Central memory CD4-positive, alpha-beta T cell (primary cell): ENCODE results near the gene C1orf35.

Experiments used
- DNase-seq: peaks from one replicate; pipeline ENCODE4 v3.0.0; 2022

The C1orf35 gene

DNA sequence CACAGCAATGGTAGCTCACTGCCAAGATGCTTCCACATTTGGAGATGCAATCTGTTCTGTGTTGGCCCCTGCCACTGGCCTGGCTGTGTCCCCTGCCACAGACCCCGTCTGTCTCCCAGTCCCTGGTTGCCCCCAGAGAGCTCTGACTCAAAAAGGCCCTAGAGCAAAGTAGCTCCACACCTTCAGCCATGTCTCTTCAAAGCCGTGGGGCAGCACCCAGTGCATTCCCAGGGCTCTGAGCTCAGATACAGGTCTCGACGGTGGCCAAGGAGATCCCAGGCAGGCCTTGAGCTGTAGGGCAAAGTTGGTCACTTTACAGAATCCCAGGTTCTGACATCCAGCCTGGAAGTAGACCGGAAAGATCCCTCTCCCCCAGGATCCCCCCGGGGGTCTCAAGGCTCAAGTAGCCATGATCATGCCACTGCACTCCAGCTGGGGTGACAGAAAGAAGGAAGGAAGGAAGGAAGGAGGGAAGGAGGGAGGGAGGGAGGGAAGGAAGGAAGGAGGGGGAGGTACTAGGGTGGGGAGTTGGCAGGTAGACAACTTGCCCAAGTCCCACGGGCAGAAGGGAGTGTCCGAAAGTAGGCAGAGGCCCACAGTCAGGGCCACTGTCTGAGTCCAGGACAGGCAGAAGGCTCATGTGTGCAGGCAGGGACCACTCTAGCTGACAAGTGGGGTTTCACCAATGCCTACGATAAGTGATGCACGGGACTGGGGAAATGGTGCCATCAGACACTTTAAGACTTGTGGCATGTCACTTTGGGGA, 25.4 kb downstream of the C1orf35 start:
- no peak for DNase-seq

DNA sequence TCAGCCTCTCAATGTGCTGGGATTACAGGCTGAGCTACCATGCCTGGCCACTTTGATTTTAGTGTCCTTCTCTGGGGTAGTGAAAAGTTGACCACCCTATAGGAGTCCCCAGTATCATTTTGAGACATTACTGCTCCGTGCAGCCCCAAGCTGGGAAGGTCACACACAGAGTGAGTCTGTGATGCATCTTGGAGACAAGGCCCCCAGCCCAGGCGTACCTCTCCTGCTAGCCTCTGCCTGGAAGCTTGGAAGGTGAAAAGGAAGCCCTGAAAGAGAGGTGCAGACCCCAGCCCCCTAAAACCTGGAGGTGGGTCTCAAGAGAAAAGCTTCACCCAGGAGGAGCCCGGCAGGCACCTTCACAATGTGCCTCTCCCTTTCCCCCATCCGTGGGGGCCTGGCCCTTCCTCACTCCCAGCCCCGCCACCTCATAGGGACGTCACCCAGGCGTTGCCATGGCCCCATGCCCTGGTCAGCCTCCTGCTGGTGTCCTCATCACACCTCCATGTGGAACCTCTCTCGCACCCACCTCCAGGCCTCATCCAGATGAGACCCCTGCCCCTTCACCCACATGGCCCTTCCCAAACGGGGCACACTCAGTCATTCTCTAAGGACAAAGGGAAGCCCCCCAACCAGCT, 26.2 kb downstream of the C1orf35 start:
- DNase-seq, result no peak

DNA sequence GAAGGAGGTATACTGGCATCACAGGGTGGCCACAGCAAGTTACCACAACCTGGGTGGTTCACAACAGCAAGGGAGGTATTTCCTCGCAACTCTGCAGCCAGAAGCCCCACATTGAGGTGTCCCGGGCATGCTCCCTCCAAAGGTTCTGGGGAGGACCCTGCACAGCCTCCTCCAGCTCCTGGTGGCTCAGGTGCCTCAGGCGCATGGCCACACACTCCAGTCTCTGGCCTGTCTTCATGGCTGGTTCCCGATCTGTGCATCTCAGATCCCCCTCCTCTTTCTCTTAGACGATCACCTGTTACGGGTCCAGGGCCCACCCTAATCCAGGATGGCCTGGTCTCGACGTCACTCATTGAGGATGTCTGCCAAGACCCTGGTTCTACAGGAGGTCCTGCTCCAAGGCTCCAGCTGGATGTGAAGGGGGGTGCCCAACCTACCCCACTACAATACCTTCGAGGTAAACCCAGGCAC, 27.3 kb downstream of the C1orf35 start:
- no peak for DNase-seq

DNA sequence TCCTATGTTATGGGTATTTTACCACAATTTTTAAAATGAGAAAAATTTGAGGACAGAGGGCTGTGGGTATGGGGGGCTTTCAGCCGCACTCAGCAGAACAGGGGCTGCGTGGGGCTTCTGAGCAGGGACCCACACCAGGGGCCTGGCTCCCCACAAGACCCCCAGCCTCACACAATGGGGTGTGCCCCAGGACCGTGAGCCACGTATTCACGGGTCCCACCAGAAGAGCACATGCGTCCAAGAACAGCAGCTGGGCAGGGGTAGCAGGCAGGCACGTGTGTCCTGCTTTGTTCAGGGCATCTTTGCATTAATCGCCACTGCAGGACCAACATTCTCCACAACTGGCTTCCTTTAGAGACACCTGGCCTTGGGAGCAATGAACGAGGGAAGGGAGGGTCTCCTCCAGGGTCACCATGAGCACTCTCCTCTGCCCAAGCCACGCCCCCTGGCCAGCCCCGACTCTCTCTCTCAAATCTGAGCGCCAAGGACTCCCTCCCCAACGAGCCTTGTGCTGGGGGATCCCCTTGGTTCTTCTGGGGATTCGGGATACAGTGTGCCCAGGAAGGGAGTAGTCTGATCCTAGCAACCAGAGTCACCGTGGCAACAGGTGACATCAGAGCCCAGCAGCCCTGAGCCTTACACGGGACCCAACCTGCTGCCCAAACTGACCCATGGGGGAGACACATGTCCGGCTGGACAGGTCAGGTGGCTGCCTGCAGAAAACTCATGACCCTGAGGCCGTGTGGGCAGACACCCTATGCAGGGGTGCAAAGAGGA, 28.0 kb downstream of the C1orf35 start:
- DNase-seq, result no peak

DNA sequence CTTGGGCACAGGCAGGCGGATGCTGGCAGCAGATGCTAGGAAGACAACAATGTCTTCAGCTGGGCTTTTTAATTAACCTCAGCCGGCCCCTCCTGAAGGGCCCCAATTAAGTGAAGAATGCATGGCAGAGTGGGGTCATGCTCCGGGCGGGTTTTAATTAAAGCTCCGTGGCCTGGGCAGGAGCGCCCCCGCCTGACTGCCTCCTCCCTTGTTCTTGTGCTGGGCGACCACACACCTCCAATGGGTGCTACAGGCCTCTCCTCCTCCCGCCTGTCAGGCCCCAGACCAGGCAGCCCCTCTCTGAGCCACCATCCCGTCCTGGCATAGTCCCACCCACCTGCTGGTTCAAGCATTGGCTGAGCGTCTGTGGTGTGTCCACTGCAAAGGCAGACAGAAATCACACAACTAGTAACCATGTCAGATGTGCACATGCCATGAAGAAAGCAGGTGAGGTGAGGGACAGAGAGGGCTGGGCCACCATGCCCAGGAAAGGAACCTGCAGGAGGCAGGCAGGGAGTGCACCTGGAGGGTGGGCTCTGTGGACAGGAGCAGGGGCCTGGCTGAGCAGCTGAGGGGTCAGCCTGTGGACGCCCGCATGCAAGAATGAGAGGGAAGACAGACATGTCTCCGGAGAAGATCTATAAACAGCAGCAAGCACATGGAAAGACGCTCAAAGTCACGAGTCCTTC, 29.1 kb downstream of the C1orf35 start:
- DNase-seq, result no peak

DNA sequence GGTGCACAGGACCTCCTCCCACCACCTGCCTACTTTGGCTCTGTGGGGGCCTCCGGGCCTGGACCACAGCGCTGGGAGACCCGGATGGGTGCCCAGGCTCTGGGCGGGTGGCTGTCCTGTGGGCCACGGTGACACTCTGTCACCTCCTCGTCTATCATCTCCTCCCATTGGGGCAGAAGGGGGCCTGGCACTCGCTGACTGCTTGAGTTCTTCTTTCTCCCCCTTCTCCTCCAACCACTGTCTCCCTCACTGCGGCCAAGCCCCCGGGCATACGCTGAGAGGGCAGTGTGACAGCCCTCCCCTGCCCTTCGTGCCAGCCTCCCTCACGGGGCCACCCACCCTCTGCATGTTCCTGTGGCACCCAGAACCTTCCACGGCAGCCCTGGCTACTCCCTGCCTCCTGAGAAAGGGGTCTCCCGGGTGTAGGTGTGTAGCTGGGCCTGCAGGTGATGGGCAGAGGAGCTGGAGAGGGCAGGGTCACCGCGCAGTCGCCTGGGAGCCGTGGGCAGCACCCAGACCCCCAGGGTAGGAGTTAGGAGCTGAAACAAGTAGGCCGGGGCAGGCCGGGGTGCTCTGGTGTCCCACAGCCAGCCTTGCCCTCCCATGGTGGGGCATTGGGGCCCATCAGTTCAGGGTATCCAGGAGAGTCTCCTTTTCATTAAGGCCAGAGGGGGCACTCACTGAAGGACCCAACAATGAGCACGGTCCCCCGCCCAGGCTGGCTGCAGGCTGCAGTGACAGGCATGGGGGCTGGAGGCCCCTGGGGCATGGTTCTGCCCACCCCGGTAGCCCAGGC, 29.9 kb downstream of the C1orf35 start:
- DNase-seq, result no peak

DNA sequence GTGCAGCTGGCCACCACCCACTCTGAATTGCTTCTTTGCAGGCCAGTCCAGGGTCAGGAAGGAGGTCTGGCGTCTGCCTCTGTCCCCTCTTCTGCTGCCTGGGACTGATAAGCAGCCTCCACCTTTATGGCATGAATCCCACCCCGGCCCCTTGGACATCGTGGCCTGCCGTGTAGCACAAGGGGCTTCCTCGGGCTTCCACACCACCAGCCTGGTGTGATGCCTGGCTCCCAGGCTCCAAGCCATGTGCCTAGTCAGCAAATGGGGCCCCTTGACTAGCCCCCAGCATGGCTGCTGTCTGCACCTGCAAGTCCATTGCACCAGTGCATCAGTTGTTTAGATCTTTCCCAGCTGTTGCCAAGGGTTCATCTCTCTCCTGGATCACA, 30.5 kb downstream of the C1orf35 start:
- DNase-seq, result no peak

DNA sequence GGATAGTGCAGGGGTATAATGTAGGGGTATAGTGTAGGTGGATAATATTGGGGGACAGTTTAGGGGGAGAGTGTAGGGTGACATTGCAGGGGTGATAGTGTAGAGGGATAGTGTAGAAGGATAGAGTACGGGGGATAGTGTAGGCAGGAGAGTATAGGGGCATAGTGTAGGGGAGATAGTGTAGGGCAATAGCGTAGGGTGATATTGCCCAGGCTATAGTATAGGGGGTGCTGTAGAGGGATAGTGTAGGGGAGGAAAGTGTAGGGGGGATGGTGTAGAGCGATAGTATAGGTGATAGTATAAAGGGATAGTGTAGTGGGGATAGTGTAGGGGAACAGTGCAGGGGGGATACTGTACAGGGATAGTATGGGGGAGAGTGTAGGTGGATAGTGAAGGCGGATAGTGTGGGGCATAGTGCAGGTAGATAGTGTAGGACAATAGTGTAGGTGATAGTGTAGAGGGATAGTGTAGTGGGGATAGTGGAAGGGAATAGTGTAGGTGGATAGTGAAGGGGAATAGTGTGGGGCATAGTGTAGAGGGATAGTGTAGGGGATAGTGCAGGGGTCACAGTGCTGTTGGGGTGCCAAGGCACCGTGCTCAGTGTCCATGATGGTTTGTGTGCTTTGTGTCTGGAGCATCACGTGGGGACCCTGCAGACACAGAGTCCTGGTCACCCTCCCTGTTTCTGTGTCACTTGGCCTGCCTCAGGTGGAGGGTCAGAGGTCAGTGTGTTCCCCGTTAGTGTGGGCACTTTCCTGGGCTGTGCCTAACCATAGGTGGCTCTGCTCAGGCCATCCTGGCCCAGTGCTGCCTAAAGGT, 31.1 kb downstream of the C1orf35 start:
- DNase-seq, result no peak

DNA sequence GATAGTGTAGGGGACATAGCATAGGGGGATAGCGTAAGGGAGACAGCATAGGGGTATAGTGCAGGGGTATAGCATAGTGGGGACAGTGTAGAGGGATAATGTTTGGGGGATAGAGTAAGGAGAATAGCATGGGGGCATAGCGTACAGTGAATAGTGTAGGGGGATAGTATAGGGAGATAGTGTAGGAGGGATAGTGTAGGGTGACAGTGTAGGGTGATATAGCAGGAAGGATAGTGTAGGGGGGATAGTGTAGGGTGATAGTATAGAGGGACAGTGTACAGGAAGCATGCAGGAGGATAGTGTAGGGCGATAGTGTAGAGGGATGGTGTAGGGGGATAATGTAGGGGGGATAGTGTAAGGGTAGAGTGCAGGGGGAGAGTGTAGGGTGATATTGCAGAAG, 32.3 kb downstream of the C1orf35 start:
- DNase-seq, result no peak

DNA sequence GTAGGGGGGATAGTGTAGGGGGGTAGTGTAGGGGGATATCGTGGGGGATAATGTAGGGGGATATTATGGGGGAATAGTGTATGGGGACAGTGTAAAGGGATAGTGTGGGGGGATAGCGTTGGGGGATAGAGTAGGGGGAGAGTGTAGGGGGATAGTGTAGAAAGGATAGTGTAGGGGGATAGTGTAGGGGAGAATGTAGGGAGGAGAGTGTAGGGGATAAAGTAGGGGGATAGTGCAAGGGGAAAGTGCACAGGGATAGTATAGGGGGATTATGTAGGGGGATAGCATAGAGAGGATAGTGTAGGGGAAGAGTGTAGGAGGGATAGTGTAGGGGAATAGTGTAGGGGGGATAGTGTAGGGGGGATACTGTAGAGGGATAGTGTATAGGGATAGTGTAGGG, 33.0 kb downstream of the C1orf35 start:
- DNase-seq, result no peak

DNA sequence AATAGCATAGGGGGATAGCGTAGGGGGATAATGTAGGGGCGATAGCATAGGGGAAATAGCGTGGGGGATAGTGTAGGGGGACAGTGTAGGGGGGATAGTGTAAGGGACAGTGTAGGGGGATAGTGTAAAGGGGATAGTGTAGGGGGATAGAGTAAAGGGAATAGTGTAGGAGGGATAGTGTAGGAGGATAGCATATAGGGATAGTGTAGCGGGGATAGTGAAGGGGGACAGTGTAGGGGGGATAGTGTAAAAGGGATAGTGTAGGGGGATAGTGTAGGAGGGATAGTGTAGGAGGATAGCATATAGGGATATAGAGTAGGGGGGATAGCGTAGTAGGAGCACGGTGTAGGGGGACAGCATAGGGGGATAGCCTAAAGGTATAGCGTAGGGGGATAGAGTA, 34.8 kb downstream of the C1orf35 start:
- no peak for DNase-seq

DNA sequence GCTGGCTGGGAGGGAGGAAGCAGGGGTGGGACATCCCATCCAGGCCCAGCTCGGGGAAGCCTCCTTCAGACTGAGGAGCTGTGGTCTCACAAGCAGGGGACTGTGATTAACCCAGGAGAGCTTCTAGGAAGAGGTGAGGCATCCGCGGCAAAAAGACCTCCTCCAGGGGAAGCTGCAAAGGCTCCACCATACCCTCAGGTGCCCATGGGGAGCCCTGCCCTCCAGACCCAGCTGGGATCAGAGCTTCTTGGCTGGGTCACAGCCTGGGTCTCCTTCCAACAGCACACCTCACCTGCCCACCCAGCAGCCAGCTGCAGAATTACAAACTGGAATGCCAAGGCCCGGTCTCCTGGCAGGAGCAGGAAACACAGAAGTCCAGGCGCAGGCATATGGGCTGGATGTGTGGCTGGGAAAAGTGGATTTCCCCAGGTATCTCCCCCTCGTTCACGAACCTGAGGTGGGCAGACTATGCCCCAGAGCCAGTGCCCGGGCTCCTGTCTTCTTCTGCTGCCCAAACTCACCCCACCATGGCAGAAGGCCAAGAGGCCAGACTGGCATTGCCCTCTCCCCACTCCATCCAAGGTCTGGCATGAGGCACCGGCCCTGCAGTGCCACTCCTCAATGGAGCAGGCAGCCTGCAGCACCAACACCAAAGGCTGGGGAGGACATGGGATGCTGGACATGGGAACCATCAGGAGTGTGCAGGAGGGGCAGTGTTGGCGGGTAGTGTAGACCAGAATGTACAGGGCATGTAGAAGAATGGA, 36.1 kb downstream of the C1orf35 start:
- DNase-seq, result no peak

DNA sequence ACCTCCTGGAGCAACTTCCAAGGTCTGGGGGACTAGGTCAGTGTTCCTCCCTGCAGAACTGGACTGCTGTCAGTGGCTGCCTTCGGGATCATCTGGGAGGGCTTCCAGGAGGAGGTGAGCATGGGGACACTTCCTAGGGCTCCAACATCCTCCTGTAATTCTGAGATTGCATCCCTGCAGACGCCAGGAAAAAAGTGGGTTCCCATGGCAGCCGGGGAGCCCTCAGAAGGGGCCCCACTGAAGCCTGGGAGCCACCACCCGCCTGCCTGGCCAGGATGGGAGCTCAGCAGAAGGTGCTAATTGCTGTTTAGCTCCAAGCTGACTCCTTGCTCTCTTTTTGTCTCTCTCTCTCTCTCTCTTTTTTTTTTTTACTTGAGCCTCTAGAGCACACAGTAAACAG, 36.7 kb downstream of the C1orf35 start:
- DNase-seq, result no peak

DNA sequence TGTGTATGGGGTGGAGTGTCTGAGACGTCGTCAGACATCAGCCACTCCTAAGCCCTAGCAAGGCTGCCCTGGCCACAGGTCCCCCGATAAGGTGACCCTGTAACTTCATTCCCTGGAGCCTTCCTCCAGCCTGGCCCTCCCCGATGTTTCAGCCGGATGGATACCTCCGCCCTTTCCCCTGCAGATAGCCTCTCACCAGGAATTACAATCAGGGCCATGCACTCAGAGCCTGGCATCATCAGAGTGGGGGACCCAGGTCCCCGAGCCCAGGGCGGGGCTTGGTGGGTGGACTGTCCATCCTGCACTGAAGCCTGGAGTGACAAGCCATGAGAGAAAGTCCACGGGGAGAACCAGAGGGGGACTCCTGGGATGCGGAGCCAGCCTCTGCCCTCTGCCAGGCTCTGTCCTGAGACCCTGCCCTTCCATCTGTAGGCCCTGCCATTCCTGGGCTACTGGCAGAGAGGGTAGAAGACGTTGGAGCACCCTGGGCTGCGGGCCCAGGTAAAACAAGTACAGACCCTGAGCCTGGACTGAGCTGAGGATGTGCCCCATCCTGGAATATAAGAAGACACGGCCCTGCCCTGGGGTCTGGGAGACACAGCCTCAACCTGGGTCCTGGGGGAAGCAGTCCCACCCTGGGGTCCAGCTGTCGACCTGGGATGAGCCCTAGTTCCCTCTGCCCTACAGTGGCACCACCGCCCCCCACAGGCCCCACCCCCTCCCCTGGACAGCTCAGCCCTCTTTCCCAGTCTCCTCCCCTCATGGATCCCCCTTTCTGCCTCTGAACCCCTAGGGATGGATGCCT, 37.4 kb downstream of the C1orf35 start:
- no peak for DNase-seq

DNA sequence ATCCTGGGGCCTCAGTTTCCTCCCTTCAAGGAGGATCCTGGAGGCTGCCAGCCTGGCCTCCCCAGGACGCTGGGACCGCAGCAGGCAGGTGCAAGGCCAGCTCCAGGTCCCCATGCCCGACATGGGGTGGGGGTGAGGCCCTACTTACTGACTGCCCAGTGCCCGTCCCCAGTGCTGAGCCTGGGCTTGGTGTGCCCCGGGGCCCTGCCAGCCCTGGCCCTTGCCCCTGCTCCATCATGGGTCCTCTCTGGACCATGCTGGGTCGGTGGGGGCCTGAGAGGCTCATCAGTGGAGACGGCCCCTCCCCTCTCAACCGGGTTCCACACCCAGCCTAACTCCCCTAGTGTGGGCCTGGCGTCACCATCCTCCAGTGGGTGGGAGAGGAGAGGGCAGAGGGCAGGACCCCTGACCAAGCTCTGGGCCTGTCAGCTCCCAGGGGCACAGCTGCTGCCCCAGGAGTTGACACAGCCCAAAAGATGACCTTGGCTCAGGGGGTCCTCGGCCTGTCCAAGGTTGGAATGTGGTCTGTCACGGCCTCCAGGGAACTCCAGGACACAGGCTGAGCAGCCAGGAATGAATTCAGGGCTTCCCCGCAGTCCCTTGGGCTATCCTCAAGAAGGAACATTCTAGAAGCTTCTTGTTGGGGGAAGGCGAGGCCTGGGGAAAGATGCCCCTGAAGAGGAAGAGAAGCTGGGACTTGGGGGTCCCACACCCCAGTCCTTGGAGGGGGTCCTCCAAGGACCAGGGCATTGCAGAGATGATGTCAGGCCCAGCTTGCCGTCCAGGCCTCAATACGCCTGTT, 38.2 kb downstream of the C1orf35 start:
- no peak for DNase-seq

DNA sequence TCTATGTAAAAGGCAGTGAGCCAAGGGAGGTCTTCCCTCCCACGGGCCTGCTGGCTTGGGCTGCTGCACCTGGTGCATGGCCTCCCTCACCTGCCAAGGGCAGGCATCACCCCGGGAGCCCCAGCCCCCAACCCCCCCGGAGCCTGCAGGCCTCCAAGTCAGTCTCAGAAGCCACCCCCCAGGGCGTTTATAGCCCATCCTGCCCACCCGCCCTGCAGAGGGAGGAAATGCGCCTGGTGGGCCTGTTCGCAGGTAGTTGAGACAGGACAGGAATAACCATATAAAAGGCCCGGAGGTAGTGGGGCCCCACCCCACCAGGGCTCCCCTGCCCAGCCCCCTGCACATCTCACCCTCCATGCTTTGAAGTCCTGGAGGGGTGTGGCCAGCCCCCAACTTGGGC, 38.8 kb downstream of the C1orf35 start:
- DNase-seq, result no peak

DNA sequence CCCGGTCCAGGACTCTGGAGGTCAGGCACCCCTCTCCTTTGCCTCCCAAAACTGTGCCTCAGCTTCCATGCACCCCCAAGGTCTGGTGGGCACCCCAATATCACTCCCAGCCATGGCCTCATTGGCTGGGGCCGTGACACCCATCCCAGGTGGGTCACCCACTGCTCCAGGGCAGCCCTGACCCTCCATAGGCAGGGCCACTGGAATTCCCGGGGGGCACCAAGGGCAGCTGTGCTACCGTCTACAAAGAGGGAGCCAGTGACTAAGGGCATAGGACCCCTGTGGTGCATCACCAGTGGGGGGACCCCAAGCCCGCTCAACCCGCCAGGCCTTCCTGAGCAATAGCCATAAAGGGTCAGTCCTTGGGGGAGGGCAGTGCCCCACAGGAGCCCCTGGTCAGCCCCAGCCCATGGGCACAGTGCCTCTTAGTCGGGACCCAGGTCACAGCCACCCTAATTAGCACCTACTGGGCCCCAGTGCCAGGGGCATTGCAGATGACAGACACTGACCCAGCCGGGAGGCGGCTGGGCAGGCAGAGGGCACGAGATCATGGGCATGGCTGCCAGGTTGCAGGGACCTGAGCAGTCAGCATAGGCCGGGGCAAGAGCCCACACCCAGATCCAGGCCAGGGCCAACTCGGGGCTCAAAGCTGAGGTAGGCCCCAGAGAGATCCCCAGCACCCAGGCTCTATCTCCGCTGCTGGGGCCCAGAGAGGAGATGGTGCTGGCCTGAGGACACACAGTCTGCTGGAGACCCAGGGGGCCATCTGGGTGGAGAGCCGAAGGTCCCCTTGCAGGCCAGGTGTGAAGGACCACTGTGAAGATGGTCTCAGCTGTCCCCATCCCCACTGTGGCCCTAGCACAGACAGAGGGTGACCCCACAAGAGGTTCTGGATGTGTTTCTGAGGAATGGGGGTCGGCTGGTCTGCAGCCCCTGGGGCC, 39.6 kb downstream of the C1orf35 start:
- DNase-seq, result no peak

DNA sequence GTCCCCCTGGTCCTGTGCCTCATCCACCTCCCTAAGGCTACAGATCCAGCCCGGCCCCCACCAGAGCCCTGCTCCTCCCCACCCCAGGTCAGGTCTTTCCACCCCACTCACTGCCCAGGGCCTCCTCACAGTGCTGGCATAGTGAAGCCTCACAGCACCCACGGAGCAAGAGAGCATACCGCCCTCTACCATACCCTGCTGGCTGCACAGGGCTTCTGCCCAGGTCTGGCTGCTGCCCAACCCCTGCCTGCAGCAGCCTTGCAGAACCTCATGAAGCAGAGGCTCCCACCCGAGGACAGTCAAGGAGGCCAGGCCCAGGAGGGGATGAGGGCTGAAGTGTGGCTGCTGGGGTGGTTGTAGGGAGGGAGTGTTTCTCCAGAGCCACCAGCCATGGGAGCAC, 40.3 kb downstream of the C1orf35 start:
- DNase-seq, result no peak
